ENCODE measurements around the gene MKNK2.

DNA sequence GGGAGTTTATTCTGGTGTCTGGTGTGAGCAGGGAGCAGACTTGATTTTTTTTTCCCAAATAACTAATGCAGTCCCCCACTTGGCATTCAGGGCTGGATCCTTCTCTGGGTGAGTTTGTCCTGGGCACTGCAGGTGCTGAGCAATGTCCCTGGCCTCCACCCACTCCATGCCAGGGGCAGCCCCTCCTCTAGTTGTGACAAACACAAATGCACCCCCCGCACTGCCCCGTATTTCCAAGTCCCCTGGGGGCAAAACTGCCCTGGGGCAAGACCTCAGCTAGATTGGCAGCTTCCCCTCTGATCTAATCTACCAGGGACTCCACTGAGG is 38.6 kb upstream of the MKNK2 start:
- no peak for TF ChIP-seq FOXM1 (IDR thresholded peaks at IDR 0.05; ENCODE audit: borderline replicate concordance, low read depth)
- TF ChIP-seq, protein P1, sequence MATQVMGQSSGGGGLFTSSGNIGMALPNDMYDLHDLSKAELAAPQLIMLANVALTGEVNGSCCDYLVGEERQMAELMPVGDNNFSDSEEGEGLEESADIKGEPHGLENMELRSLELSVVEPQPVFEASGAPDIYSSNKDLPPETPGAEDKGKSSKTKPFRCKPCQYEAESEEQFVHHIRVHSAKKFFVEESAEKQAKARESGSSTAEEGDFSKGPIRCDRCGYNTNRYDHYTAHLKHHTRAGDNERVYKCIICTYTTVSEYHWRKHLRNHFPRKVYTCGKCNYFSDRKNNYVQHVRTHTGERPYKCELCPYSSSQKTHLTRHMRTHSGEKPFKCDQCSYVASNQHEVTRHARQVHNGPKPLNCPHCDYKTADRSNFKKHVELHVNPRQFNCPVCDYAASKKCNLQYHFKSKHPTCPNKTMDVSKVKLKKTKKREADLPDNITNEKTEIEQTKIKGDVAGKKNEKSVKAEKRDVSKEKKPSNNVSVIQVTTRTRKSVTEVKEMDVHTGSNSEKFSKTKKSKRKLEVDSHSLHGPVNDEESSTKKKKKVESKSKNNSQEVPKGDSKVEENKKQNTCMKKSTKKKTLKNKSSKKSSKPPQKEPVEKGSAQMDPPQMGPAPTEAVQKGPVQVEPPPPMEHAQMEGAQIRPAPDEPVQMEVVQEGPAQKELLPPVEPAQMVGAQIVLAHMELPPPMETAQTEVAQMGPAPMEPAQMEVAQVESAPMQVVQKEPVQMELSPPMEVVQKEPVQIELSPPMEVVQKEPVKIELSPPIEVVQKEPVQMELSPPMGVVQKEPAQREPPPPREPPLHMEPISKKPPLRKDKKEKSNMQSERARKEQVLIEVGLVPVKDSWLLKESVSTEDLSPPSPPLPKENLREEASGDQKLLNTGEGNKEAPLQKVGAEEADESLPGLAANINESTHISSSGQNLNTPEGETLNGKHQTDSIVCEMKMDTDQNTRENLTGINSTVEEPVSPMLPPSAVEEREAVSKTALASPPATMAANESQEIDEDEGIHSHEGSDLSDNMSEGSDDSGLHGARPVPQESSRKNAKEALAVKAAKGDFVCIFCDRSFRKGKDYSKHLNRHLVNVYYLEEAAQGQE (IDR thresholded peaks at IDR 0.05; ENCODE audit: low read depth), result no peak
- TF ChIP-seq YY1 (IDR thresholded peaks at IDR 0.05; ENCODE audit: low read depth), result no peak
- no peak for TF ChIP-seq EP300 (IDR thresholded peaks at IDR 0.05; ENCODE audit: borderline replicate concordance)

Data from Ishikawa (cell line).